GM18867 (cell line): ENCODE results near the gene DYNC1I2.
"Not testable (repeated sequence)": the region's sequence is repeated elsewhere in the genome, so short reads cannot be mapped to it uniquely, and the experiment has no call there.

ENCODE experiments used
- ATAC-seq: cut with Tn5 transposase; IDR thresholded peaks from one replicate; pipeline ENCODE4 v1.9.1; 2021; ENCODE audit warnings: mild to moderate bottlenecking, moderate library complexity; ENCODE audit not compliant: unreplicated experiment

DYNC1I2 gene

DNA sequence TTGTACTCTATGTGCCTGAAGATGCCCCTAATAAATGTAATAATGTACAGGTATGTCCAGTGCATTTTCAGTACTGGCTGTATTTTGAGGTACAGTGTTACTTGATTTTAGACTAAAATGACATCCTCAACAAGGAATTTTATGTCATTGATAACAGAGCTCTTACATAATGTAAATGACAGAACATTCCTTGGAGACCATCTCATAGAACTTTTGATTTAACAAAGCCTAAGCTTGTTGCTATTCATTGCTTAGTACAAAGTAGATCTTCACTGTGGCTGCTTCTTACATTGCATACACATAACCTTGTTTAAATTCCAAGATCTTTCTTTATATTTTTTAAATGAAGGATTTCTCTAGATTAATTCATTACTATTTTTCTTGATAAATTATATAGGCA is 24.1 kb downstream of the DYNC1I2 start:
- ATAC-seq: no peak

GRCh38 chr2:171712051-171712450 is 24.8 kb downstream of the DYNC1I2 start:
- no peak for ATAC-seq

DNA sequence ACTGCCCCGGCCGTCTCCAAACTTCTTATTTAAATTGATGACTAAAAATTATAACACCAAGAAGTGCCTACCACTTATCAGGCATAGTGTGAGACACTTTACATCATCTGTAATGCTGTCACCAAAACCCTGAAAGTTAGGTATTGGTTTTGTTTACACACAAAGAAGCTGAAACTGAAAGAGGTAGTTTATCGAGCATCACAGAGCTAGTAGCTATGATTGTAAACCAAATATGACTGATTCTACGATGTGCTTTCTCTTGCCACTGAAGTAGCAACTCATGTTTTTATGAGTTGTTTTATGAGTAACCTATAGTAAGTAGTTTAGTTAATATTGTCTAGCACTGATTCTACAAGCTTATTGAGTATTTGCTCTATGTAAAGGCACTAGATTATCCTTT is 31.5 kb downstream of the DYNC1I2 start:
- peak; percentile 97 for ATAC-seq

DNA sequence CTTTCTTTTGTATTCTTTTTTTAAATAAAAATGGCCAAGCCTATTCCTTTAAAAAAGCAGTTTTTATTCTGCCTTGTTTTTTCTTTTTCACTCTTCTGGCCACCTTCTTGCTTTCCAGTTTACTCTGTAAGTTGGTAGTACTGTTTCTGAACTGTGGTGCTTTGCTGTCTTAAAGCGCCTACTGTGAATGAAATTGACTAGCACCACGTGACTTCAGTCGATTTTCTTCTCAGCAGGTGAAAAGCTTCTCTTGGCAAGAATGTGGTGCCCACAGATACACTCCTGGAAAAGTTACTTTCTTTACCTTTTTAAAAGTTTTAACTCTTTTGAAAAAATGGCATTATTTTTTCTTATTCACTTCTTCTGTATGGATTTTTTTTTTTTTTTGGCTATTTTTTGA is 32.4 kb downstream of the DYNC1I2 start:
- ATAC-seq: no peak

DNA sequence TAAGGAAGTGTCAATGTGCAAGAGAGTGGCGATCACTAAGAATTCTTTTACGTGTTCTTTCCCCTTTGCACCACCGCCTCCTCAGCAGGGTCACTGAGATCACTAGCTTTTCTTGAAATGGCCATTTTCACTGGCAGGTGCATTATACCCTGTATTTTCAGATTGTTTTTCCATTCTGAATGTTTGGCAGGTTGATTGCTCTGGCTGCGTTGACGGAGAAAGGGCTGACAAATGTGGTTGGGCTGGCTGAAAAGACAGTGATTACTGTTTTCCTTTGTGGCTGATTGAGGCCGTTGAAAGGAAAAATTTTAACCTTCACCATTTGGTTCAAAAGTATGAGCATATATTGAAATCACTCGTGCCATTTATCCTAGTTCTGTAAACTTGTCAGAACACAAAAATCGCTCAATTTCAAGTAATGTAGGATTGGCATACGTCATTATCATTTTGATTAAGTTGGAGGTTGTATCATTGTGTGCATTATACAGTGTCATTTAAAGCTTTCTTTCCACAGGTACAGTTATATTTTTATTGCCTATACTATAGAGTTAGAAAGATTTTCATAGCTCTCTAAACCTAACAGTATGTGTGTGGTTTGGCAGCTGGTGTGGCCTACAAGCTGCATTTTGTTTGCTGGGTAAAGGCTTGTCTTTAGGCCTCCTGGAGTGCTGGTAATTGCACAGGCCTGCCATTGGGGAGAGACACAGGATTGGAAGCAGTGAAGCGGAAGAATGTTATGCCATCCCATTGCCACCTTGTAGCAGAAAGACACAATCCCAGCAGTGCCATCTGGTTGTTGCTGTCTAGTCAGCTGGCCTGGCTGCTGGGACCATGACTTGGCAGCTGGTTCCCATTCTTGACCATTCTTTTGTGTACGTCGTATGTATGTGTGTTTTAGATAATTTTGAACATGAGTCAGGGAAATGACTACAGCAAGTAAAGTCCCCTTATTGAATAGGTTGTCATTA is 36.7 kb downstream of the DYNC1I2 start:
- ATAC-seq: no peak

GRCh38 chr2:171726847-171727450 is 39.7 kb downstream of the DYNC1I2 start:
- ATAC-seq: no peak

- no peak for ATAC-seq
These were observed 42.0 kb downstream of the DYNC1I2 start for GRCh38 chr2:171728989-171729951.

DNA sequence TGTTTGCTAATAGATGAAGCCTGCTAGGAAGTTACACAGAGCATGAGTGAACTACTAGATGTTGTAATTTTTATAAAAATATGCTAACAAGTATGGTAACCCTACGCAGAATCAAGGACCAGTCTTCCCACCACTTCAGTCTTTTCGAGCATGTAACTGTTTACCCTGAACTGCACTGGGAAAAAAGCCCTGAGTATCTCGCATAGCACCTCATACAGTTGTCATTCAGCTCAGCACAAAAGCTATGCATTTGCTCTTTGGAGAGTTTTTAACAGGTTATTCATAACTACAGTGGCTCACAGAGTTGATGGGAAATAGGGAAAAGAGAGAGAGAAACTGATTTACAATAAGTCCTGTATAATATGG is 42.7 kb downstream of the DYNC1I2 start:
- no peak for ATAC-seq

DNA sequence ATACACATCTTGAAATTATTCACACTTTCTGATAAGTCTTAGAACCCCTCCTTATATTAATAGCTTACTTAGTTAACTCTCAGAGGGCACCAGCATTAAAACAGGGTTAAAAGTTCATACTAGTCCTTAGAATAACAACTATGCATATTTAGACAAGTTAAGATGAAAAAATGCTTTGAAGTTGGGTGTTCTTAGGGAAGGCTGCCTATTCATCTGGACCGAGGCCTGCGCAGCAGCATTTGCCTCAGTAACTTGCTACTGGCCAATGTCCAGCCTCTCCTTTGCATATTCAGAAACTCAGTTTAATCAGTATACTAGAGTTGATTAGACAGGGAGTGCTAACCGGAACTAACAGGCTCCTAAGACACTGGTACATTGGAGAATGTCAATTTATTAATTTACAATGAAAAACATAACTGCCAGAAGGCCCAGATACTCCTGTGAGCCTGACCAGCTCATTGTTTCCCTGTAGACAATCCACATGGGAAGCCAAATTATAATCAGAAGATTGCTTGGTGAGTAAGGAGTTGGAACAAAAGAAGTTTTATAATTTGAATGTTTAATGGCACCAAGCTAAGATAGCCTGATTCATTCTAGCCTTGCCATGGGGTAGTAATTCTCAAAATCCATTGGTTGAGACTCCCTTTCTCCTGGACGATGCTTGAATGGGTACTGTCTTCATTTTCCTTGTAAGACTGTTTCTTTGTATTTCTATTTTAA is 48.9 kb downstream of the DYNC1I2 start:
- no peak for ATAC-seq

DNA sequence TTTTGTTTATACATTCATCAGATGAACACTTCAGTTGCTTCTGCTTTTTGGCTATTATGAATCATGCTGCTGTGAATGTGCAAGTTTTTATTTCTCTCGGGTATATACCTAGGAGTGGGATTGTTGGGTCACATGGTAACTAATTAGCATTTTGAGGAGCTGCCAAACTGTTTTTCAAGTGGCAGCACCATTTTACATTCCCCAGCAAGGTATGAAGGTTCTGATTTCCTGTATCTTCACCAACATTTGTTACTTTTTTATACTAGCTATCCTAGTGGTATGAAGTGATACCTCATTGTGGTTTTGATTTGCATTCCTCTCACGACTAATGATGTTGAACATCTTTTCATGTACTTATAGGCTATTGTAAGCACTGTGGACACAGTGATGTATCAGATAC is 53.9 kb downstream of the DYNC1I2 start:
- peak; percentile 84 for ATAC-seq

GRCh38 chr2:171742760-171743159 is 55.5 kb downstream of the DYNC1I2 start:
- no peak for ATAC-seq

- no peak for ATAC-seq
These were observed 57.9 kb downstream of the DYNC1I2 start for GRCh38 chr2:171745141-171745540.

DNA sequence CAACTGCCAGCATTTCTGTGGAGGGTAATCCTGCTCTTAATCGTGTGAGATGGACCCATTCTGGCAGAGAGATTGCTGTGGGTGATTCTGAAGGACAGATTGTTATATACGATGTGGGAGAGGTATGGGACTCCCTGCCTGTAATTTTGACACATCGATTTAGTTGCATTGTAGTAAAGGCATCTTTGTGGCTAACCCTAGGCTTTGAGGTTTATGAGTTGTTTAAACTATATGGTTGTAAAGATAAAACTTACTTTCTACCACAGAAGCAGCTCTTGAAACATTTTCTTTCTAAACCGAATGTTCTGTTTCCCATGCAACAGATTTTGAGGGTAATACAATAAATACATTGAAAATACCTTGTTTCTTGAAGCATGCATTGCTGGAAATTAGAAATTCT is 58.5 kb downstream of the DYNC1I2 start:
- ATAC-seq: no peak

- ATAC-seq: no peak
These were observed 60.1 kb downstream of the DYNC1I2 start for GRCh38 chr2:171747371-171747770.

DNA sequence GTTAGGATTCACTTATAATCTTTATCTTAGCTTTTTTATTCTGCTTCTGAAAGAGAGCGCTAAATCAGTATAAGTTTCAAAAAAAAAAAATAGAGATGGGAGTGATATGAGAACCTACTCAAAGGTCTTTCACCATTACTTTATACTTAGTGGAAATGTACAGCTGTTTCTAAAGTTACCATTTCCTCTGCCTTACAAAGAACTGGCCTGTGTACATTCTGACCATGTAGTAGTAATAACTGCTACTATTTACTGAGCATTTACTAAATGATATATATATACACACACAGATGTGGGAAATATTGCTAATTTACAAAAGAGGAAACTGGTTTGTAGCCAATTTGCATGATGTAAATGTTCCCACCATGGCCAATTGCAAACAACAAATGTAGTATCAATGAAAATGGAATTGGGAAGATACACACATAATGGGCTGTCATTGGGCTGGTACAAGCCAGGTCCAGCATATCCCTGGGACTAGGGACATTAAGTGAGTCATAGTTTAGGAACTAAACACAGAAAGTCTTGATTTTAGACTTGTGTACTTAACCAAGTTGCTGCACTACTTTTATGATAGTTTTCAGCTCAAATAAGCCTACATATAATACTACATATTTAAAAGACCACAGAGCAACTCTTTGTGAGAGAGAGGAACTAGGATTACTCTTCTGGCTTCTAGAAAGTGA is 67.1 kb downstream of the DYNC1I2 start:
- ATAC-seq: no peak

- not testable (repeated sequence) for ATAC-seq
These were observed 71.5 kb downstream of the DYNC1I2 start for GRCh38 chr2:171758762-171759161.

- not testable (repeated sequence) for ATAC-seq
These were observed 73.9 kb downstream of the DYNC1I2 start for GRCh38 chr2:171761176-171761575.

GRCh38 chr2:171762879-171763573 is 75.8 kb downstream of the DYNC1I2 start:
- ATAC-seq: no peak

DNA sequence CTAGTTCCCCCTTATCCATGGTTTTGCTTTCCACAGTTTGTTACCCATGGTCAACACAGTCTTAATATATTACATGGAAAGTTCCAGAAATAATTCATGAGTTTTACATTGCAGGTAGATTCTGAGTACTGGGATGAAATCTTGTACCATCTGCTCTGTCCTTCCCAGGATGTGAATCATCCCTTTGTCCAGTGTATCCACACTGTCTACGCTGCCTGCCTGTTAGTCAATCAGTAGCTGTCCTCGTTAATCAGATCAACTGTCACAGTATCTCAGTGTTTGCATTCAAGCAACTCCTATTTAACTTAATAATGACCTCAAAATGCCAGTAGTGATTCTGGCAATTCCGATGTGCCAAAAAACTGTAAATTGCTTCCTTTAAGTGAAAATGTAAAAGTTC is 76.3 kb downstream of the DYNC1I2 start:
- no peak for ATAC-seq
